Osteocyte (in vitro differentiated cells): ENCODE data around the gene MYO6. TPM values are rescaled to one million over a fixed set of nuclear protein-coding genes. Genes with fewer than 3 reads are reported as not detected.

Source experiments
- DNase-seq: peaks from one replicate; pipeline ENCODE4 v3.0.0; 2021; ENCODE audit warnings: mixed read lengths; ENCODE audit not compliant: unreplicated experiment; ENCODE audit errors: extremely low spot score
- H3K27ac Mint-ChIP-seq: one replicate; pipeline ENCODE4 v1.8.0; 2021; ENCODE audit warnings: mild to moderate bottlenecking, mixed read lengths; ENCODE audit not compliant: unreplicated experiment
- H3K27me3 Mint-ChIP-seq: one replicate; pipeline ENCODE4 v1.8.0; 2021; ENCODE audit warnings: mixed read lengths; ENCODE audit not compliant: unreplicated experiment
- H3K36me3 Mint-ChIP-seq: one replicate; pipeline ENCODE4 v1.8.0; 2021; ENCODE audit warnings: mixed read lengths; ENCODE audit not compliant: unreplicated experiment
- H3K4me1 Mint-ChIP-seq: one replicate; pipeline ENCODE4 v1.8.0; 2021; ENCODE audit warnings: mixed read lengths; ENCODE audit not compliant: unreplicated experiment
- H3K4me3 Mint-ChIP-seq: one replicate; pipeline ENCODE4 v1.8.0; 2021; ENCODE audit warnings: mild to moderate bottlenecking, moderate library complexity, mixed read lengths; ENCODE audit not compliant: unreplicated experiment
- H3K9me3 Mint-ChIP-seq: one replicate; pipeline ENCODE4 v1.8.0; 2021; ENCODE audit warnings: mixed read lengths; ENCODE audit not compliant: unreplicated experiment
- CTCF ChIP-seq: fragments of 200-600 bp; sonication (generic); IDR thresholded peaks from 2 replicates; pipeline ENCODE4 v1.5.0; 2021; ENCODE audit warnings: antibody characterized with exemption, mild to moderate bottlenecking, moderate library complexity
- total RNA-seq: library from RNA; stranded (reverse); gene quantifications from 2 replicates; pipeline ENCODE4 v1.2.1, GENCODE V29; 2021

Gene MYO6
- total RNA-seq, 1 donor from 2014 or later = 61.6 TPM

- DNase-seq = no peak
- H3K4me3 Mint-ChIP-seq = peak overlapping the region; percentile 38
- no peaks in the 10 kb centered on the region for H3K9me3 Mint-ChIP-seq
- TF ChIP-seq CTCF = no peak
- H3K27me3 Mint-ChIP-seq = no peaks in the 10 kb centered on the region
- peaks cover 12% of the 10 kb centered on the region for H3K36me3 Mint-ChIP-seq
- peaks cover 69% of the 10 kb centered on the region for H3K4me1 Mint-ChIP-seq
- H3K27ac Mint-ChIP-seq = peak overlapping the region; percentile 85
These were observed 69.2 kb downstream of the MYO6 start for GRCh38 chr6:75818098-75818855.

- H3K4me1 Mint-ChIP-seq = peaks cover 56% of the 10 kb centered on the region
- DNase-seq = no peak
- H3K27me3 Mint-ChIP-seq = no peaks in the 10 kb centered on the region
- peaks cover 9% of the 10 kb centered on the region for H3K36me3 Mint-ChIP-seq
- peak overlapping the region; percentile 70 for H3K27ac Mint-ChIP-seq
- TF ChIP-seq CTCF = no peak
- H3K9me3 Mint-ChIP-seq = no peaks in the 10 kb centered on the region
- no peak overlapping the region for H3K4me3 Mint-ChIP-seq
These were observed 70.9 kb downstream of the MYO6 start for GRCh38 chr6:75819776-75820487.

GRCh38 chr6:75824160-75824559, 75.1 kb downstream of the MYO6 start:
- H3K4me1 Mint-ChIP-seq = peaks cover 19% of the 10 kb centered on the region
- H3K9me3 Mint-ChIP-seq = no peaks in the 10 kb centered on the region
- no peak overlapping the region for H3K27ac Mint-ChIP-seq
- DNase-seq = no peak
- TF ChIP-seq CTCF = no peak
- no peak overlapping the region for H3K4me3 Mint-ChIP-seq
- H3K27me3 Mint-ChIP-seq = no peaks in the 10 kb centered on the region
- peaks cover 15% of the 10 kb centered on the region for H3K36me3 Mint-ChIP-seq

GRCh38 chr6:75827163-75827562, 78.1 kb downstream of the MYO6 start:
- DNase-seq = no peak
- H3K4me1 Mint-ChIP-seq = peaks cover 6% of the 10 kb centered on the region
- no peaks in the 10 kb centered on the region for H3K9me3 Mint-ChIP-seq
- TF ChIP-seq CTCF = no peak
- no peak overlapping the region for H3K4me3 Mint-ChIP-seq
- no peaks in the 10 kb centered on the region for H3K27me3 Mint-ChIP-seq
- no peak overlapping the region for H3K27ac Mint-ChIP-seq
- H3K36me3 Mint-ChIP-seq = peaks cover 26% of the 10 kb centered on the region
